ENCODE results near the gene LPP. TPM values are rescaled to one million over a fixed set of nuclear protein-coding genes. Genes with fewer than 3 reads are reported as not detected.
A peak's percentile ranks its signal among the peaks of the same experiment; 100 is the strongest.

The LPP gene
- total RNA-seq, 1 donor from 2014 or later = 63.6 TPM

DNA sequence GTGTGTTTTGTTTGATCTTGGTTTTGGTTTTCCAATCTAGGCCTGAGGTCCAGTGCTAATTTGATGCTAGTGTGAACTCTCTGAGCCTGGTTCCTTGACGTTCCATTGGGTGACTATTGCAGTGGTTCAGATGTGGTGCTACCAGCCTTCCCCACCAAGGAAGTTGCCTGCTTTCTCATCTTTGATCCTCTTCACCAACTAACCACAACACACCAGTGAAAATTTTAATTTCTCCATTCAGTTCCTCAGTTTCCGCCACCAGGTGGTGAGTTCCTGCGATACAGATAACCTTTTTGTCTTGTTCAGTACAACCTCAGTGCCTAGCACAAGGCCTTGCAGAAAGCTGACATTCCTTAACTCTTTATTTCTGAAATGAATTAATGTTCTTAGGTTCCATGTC, 680.4 kb downstream of the LPP start:
- no peak for ATAC-seq
- DNase-seq (ENCODE audit: low spot score) = no peak

DNA sequence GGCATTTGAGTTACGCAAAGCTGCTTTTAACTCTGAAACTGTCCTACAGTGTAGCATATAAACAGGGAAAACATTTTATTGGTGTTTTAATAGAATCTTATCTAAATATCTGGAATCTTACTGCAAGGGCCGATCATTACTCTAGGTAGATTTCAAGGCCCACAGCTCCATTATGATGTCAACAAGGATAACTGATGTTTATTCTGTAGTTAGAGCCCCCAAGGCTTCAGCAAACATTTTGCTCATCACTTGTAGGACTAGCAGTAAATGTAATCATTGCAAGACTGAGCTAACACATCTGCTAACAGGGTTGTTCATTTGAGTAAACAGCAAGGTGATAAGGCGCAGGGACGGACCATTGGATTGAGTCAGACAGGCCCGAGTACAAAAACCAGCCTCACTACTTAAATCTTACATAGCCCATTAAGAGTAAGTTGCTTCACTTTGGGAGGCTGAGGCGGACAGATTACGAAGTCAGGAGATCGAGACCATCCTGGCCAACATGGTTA, 685.3 kb downstream of the LPP start:
- no peak for DNase-seq (ENCODE audit: low spot score)

DNA sequence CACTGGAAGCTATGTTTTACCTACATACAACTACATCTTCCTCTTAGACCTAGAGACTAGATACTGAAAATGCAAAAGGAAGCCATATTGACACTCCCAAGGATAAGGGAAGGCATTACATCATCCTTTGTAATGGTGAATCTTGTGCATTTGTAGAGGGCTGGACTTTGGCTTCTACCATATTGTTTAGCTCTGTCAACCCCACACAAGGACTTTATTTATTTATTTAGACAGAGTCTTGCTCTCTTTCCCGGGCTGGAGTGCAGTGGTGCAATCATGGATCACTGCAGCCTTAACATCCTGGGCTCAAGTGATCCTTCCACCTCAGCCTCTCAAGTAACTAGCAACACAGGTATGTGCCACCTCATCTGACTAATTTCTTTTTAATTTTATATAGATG, 686.3 kb downstream of the LPP start:
- DNase-seq (ENCODE audit: low spot score) = no peak
- no peak for ATAC-seq

More for the DNA sequence above, 685.3 kb downstream of the LPP start:
- peak; percentile 89 for ATAC-seq

DNA sequence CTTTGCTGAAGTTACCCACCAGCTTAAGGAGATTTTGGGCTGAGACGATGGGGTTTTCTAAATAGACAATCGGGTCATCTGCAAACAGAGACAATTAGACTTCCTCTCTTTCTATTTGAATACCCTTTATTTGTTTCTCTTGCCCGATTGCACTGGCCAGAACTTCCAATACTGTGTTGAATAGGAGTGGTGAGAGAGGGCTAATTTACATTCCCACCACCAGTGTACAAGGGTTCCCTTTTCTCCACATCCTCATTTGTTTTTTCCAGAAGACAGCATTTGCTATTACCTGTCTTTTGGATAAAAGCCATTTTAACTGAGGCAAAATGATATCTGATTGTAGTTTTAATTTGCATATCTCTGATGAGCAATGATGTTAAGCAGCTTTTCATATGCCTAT, 687.9 kb downstream of the LPP start:
- ATAC-seq (no peak), DNase-seq (ENCODE audit: low spot score) (no peak)

DNA sequence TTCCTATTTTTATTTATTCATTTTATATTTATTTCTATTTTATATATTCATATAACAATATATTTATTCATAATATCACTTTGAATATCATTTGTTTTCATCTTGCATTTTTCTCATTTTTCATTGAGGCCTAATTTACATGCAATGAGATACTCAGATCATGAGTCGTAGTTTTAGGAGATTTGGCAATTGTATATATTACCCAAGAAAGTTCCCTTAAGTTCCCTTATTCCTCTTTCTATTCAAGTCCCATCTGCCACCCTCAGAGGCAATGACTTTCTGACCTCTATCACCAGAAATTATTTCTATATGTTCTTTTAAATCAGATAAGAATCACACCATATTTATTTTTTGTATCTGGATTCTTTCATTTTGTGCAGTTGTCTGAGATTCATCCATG, 688.7 kb downstream of the LPP start:
- DNase-seq (ENCODE audit: low spot score) (no peak), ATAC-seq (no peak)

DNA sequence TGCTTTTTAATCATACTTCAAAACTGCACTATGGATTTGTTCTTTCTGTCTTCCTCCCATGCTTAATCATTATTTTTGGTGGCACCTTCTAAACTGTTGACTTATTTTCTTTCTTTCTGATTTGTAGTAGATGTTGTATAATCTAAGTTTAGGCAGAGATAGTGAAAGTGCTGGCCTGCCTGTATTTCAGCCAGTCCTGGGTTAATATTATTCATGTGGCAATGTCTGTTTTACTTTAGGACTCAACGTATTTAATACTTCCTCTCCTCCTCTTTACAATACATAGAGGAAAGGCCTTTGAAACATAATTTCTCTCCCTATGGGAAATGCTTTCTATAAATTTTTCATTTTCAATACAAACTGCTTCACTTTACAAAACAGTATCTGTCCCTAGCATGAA, 690.1 kb downstream of the LPP start:
- no peak for DNase-seq (ENCODE audit: low spot score)
- no peak for ATAC-seq

DNA sequence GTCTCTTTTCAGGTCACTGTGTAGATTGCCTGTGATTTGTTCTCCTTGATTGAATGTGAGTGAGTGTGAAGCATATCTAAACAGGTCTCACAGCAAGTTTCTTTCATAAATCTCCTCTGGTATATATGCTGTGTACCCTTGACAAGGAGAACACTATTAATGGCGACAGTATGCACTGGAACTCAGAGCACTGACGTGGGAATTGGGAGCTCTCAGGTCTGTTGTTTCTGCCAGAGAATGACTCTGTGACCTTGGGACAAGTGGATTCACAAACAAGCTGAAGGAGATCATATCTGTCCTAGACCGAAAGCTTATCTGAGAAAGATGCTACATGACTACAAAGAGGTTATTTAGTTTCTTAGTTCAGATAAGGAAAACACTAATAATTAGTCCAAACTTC, 691.6 kb downstream of the LPP start:
- no peak for ATAC-seq

DNA sequence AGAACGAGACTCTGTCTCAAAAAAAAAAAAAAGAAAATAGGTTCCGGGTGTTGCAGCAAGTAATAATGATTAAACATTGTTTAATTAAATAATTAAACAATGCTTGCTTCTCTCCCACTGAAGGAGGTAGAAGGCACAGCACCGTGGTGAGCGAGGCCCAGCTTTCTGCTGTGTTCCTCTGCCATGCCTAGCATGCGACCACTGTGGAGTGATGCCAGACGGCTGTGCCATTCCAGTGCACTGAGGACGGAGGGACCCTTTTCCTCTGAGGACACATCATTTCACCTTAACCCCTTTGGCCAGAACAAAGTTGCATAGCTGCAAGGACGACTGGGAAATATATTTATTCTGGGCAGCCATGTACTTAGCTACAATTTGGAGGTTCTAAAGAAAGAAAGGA, 695.0 kb downstream of the LPP start:
- DNase-seq (ENCODE audit: low spot score) (no peak), ATAC-seq (no peak)

More for the DNA sequence above, 691.6 kb downstream of the LPP start:
- no peak for DNase-seq (ENCODE audit: low spot score)

DNA sequence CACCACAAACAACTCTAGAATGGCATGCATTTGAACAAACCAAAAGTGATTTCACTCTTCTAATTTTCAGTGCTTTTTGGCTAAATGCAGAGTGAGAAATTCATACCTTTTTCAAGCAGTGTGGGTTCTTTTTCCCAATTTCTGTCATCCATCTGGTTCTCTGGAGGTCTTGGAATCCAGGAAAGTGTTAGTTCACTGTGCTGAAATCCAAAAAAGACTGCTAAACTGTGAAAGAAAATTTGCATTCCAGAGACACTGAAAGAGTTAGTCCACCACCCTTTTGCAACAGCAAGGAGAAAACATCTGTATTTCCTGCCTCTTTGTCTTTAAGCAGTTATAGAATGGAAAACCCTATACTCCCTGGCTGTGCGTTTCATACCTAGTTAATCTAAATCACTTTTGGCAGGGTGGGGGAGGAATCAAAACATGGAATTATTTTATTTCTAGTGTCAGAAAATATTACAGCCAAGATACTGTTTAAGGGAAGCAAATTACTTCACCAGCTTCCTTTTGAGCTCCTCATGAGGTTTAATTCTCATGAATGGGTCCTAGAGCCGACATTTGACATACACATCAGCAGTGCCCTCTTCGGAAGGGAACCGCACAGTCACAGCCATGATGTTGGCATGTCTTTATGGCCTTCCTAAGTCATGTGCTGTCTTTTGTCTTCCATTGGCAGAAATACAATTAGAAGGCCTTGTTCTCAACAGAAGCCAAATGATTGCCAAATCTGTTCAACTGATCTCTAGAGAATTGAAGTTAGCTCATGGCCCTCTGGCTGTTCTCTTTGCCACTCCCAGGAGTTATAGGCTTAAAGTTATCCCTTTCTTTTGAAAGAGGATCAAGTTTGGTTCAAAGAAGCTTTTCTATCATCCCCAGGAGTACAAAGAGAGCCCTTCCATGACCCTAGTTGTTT, 700.2 kb downstream of the LPP start:
- DNase-seq (ENCODE audit: low spot score) (no peak), ATAC-seq (peak; percentile 43)

DNA sequence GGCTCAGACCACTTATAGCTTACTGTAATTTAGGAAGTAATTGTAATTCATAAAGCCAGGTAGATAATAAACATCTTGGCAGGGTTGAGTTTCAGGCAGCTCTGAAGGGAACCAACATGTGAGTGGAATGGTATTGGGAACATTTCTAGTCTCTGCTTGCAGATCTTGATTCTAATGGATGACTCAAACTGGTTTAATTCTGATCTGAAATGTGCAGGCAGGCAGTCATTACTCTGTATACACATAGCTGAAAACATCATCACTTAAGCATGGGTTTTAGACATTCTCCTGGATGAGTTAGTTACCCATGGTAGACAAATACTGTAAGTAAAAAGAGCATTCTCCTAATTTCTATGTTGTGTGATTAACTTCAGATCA, 700.8 kb downstream of the LPP start:
- no peak for DNase-seq (ENCODE audit: low spot score)
- ATAC-seq = no peak

DNA sequence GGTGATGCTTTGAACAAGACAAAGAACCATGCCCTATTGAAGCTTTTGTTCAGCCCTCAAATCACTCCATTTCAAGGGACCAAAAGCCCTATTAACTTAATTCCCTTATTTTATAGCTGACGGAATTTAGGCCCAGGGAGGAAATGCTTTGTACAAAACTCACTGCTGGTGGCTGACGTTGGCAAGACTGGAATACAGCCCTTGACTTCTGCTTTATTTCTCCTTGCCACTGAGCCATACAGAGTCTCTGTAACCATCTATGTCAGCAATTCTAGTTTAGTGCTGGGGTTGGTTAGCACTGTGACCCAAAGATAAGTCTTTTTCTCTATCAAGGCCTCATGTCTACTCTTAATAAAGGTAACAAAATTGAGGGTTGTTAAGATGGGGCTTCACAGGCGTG, 701.7 kb downstream of the LPP start:
- ATAC-seq (no peak), DNase-seq (ENCODE audit: low spot score) (no peak)

DNA sequence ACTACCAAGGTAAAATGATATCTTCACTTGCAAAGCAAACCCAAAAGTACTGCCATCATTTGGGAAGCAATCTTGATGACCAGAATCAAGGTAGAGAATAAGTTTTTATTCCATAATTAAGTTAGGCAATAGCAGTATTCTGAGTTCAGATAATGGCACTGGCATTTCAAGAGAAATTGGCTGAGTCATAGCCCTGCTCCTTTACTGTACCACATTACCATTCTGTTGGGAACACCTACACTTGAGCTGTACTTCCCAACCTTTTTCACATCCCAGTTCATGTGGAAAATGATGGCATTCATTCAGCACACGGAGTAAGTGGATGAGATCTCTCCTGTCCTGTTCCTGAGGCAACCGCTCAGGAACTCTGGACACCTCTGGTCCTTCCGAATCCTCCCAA, 706.2 kb downstream of the LPP start:
- ATAC-seq (no peak), DNase-seq (ENCODE audit: low spot score) (no peak)

DNA sequence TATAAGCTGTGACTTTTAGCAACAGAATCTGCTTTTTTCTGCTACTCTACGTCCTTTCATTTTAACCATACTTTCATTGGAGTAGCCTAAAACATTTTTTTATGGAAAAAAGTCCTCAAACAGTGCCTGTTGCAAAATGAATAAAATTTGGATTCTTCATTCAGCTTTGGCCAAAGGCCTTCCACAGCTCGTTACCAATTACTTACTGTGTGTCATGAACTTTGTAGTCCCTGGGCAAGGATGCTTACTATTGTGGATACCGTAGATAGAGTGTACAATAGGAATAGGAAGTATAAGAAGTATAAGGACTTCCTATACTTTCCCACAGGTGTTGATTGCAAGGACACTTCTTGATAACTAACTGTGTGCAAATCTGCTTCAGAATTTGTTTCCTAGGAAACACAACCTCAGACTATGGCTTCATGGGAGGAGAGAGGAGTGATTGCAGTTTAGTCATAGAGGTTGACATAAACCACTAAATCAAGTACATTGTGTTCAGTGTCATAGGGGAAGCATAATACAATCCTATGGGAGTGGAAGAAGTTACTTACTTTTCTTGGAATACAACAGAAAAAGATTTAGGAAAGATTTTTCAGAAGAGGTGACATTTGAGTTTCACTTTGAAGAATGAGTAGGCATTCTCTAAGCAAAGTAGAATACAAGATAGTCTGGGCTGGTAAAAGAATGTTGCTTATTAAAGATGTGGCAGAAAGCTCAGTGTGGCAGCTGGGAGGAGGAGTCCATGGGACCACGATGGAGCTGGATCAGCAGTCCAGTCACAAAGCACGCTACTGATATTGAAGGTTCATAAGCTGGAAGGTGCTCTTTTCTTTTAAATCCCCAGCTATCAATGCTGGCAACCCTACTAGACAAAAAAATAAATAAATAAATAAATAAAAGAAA, 708.1 kb downstream of the LPP start:
- DNase-seq (ENCODE audit: low spot score) = no peak
- ATAC-seq = peak; percentile 41

DNA sequence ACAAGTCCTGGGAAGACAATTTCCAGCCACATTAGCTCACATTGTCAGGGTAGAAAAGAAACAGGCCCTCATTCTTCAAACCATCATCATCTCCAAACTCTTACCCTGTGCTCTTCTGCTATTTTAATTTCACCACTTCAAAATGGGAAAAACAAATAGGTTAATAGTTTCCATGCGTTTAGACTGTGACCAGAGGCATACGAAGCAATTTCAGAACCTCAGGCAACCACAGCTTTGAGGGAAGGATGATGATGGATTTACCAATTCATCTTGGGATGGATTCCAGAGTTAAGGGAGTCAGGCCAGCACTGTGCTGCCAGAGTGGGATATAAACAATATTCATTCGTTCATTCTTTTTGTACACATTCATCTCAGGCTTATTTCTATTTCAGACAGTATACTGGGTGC, 710.0 kb downstream of the LPP start:
- ATAC-seq (no peak), DNase-seq (ENCODE audit: low spot score) (no peak)

DNA sequence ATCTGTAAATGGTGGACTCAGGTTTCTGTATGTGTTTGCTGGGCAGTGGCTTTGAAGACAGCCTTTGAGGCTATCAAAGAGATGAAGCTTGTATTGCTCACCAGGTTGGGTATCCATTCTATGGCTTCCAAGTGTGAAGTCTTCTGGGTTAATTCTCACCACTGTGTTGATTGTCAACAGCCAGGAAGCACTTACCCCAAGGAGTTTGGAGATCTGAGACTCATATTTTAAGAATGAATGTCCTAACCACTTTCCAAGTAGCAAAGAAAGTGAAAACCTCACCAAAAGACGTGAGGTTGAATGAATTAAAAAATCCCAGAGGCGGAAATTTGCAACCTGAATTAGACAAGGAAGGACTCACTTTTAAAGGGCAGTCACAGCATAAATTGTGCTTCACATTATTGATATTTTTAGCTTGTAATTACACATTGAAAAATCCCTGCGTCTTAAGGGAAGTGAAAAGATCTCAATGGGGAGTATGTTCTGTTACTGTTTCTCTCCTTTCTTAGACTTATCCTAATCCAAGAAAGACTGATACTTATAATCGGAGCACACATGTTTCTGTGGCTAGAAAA, 713.8 kb downstream of the LPP start:
- DNase-seq (ENCODE audit: low spot score) = no peak
- ATAC-seq = no peak

DNA sequence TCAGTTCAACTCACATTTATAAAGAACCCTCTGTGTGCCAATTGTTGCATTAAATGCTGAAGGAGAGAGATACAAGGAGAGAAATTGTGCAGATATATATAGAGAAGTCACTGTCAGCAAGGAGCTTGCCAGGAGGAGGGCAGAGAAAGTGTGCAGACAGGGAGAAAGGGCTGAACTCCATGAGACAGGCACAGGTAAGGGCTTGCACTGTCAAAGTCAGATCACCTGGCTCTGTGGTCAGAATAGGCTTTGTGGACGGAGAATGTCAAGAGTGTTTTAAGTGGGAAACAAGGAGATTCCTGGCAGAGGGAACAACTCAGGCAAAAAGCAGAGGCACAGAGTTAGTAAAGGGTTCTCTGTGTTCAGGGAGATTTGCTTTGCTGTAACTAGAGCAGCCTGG, 714.8 kb downstream of the LPP start:
- DNase-seq (ENCODE audit: low spot score) (no peak), ATAC-seq (no peak)

DNA sequence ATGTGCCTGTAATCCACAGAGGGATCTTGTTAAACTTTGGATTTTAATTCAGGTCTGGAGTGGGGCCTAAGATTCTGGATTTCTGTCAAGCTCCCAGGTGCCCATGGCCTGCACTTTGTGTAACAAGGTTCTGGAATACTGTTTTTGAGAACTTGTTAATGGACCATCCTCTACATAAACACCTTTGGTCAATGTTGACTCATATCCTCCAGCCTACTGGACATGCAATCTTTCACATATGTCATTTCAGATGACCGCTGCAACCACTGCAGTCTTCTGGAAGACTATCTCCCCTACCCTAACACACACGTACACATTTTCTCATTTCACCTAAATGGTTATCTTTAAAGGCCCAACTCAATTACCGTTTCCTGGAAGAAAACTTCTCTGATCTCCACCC, 715.7 kb downstream of the LPP start:
- ATAC-seq (no peak), DNase-seq (ENCODE audit: low spot score) (no peak)

DNA sequence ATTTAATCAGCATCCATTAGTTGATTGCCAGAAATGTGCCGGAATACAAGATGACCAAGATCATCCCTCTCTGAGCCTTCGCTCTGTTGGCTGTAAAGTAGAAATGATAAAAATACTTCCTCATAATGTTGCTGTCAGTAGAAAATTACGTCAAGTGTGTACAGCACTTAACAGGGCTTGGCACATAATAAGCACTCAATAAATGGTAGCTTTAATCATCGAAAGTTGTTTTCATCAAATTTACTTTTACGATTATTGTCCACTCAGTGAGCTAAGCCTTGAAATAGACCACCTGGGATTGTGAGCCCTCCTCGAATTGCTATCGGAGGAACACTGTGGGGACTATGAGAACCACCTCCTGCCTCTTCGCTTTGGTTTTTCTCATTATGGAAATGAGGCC, 716.5 kb downstream of the LPP start:
- DNase-seq (ENCODE audit: low spot score) = no peak

DNA sequence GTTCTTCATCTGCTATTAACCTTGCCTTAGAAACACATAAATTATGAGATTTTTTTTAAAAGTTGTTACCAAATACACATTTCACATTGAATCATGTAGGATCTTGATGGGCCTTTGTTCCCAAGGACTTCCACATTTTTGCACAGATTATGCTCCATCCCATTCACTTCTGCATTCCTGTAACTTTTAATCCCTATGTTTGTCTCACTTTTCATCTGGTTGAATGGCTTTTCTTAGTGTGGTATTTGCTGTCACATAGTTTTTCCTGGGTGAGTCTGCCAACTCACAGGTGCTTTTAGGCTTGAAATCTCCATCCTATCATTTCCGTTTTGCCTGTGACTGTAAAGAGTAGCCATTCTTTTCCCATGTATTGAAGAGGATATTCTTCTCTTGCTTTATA, 720.6 kb downstream of the LPP start:
- ATAC-seq (no peak), DNase-seq (ENCODE audit: low spot score) (no peak)

More for the DNA sequence above, 716.5 kb downstream of the LPP start:
- no peak for ATAC-seq

DNA sequence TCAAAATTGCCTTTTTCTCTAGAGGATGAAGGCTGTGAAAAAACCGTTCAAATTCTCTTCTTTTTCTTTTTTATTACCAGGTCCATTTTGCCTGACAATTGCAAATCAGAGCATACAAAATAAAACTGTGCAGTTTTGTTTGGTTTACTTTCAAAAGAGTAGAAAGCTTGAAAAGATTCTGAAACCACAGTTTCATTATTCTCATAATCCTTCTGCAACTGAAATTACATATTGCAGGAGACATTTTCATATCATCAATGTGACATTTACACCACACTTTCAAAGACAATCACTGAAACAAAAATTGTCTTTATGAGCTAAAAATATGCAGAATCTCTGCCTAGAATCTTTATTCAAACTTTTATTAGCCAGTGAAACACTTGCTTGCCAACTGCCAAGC, 721.5 kb downstream of the LPP start:
- ATAC-seq (no peak), DNase-seq (ENCODE audit: low spot score) (no peak)

DNA sequence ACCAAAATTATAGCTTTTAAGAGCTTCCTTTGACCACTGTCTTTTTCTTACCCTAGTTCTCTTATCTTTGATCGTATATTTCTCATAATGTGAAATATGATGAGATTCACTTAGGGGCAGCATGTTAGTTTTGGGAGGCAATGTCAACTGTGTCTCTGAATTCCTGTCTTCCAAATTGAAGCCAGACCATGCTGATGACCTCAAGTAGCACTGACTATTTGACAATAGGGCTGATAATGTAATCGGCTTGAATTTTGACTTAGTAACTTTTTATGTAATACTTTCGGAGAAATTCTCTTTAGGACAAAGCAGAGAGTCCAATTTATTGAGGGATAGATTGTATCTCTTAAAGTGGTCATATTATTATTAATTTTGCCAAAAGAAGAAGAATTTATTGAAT, 722.4 kb downstream of the LPP start:
- ATAC-seq (peak; percentile 53), DNase-seq (ENCODE audit: low spot score) (no peak)

Measured in left lobe of liver (tissue), 2 donors.